Stomach (tissue), 9 donors: Measurements from ENCODE around the gene RCAN1. TPM values are rescaled to one million over a fixed set of nuclear protein-coding genes. Genes with fewer than 3 reads are reported as not detected.
A peak's percentile ranks its signal among the peaks of the same experiment; 100 is the strongest.

Source experiments
- DNase-seq, 2 donors: peaks; one replicate each; pipeline versions ENCODE4 v3.0.0 to v3.0.0-alpha.2; 2013 to 2019
- H3K27ac ChIP-seq, 5 donors: fragments of 200-600 bp in 4 of 5; sonication (generic) in 4 of 5; one replicate each; pipeline ENCODE4 v1.5.1; 2013 to 2019; ENCODE audit warnings: mild to moderate bottlenecking in 1 of 5, moderate library complexity in 1 of 5
- H3K27me3 ChIP-seq, 3 donors: fragments of 200-600 bp; sonication (generic); one replicate each; pipeline ENCODE4 v1.5.1; 2017 to 2019; ENCODE audit warnings: mixed run types in 1 of 3
- H3K36me3 ChIP-seq, 4 donors: fragments of 200-600 bp; sonication (generic); 1 replicate in 3 of 4; 2 replicates in 1 of 4; pipeline ENCODE4 v1.5.1; 2016 to 2019
- H3K4me1 ChIP-seq, 4 donors: fragments of 200-600 bp; sonication (generic); one replicate each; pipeline ENCODE4 v1.5.1; 2016 to 2019
- H3K4me3 ChIP-seq, 4 donors: fragments of 200-600 bp; sonication (generic) in 3 of 4; one replicate each; pipeline ENCODE4 v1.5.1; 2016 to 2019; ENCODE audit warnings: mild to moderate bottlenecking in 1 of 4
- H3K9me3 ChIP-seq, 4 donors: fragments of 200-600 bp; sonication (generic); one replicate each; pipeline ENCODE4 v1.5.1; 2016 to 2019
- CTCF ChIP-seq, 7 experiments: fragments of 450-650 bp in 4 of 7; fragments of 200-600 bp in 3 of 7; sonication (generic) in 3 of 7; IDR thresholded peaks; one replicate each; pipeline ENCODE4 v1.5.1; 2016 to 2019; ENCODE audit warnings: antibody characterized with exemption in 7 of 7, control low read depth in 2 of 7, mild to moderate bottlenecking in 1 of 7
- EP300 ChIP-seq: sonication (generic); formaldehyde crosslinking; IDR thresholded peaks from one replicate; pipeline ENCODE4 v1.6.1; 2017; ENCODE audit warnings: antibody characterized with exemption
- POLR2A ChIP-seq, 4 donors: fragments of 450-650 bp; IDR thresholded peaks; one replicate each; pipeline ENCODE4 v1.6.1; 2016; ENCODE audit warnings: antibody characterized with exemption in 4 of 4, control low read depth in 2 of 4, mild to moderate bottlenecking in 1 of 4, moderate library complexity in 1 of 4
- POLR2AphosphoS5 ChIP-seq, 3 donors: sonication (generic); formaldehyde crosslinking; IDR thresholded peaks; one replicate each; pipeline ENCODE4 v1.6.1; 2016; ENCODE audit warnings: antibody characterized with exemption in 3 of 3
- WGBS, 5 donors: extraction: QIAGEN DNeasy Blood & Tissue Kit in 3 of 5; methylation state at CpG; one replicate each; pipeline versions ENCODE4 v1.1.5 to v1.1.7; 2013 to 2018; 5-methylcytosine and 5-hydroxymethylcytosine counted together
- intact Hi-C: fragments of 100-400 bp; cut with DNase I; formaldehyde crosslinking; loops from one replicate; pipeline ENCODE4 v1.15.1; 2023; ENCODE audit warnings: low total_unique reads
- polyA plus RNA-seq, 3 donors: library from polyadenylated mRNA; stranded (reverse); fragments of 200-250 nt; gene quantifications; one replicate each; pipeline ENCODE4 v1.2.3, GENCODE V29; 2013
- total RNA-seq, 5 donors: library from RNA; depleted of rRNA; stranded (reverse); fragments of >200 nt; gene quantifications; one replicate each; pipeline versions ENCODE4 v1.1.0 to v1.2.3, GENCODE V29; 2014 to 2016
- donor health status: healthy with polysubstance abuse.
- donor health status: Bipolar disorder and iron deficiency.
- donor health status: healthy.

Gene RCAN1
- total and polyA plus RNA-seq, 8 donors: 15.6 to 85.7 (median 31.5) TPM

- intact Hi-C loops: no loop called here
- peaks cover 34 to 75% (median 53%) of the 10 kb centered on the region in 4 donors for H3K4me1 ChIP-seq
These were observed 21.5 kb downstream of the RCAN1 start for GRCh38 chr21:34593423-34593822.

GRCh38 chr21:34592120-34592955, 22.6 kb downstream of the RCAN1 start:
- H3K27ac ChIP-seq: peak overlapping the region; percentile 51 to 86 (median 73)
- 24 to 33% (median 25%) methylated on average over 17 of the region's 17 CpGs for WGBS, 5 donors
- no peaks in the 10 kb centered on the region for H3K36me3 ChIP-seq
- DNase-seq: peak; percentile 74 to 75
- no peaks in the 10 kb centered on the region for H3K9me3 ChIP-seq
- no peaks in the 10 kb centered on the region for H3K27me3 ChIP-seq
- intact Hi-C loops: no loop called here
- peaks cover 34 to 74% (median 53%) of the 10 kb centered on the region in 4 donors for H3K4me1 ChIP-seq
- TF ChIP-seq CTCF (IDR thresholded peaks at IDR 0.05) (no peak), POLR2AphosphoS5 (IDR thresholded peaks at IDR 0.05) (peak; percentile 32 to 49 (median 49)), POLR2A (IDR thresholded peaks at IDR 0.05) (no peak)
- peak overlapping the region; percentile 1 to 28 (median 12) for H3K4me3 ChIP-seq

More at GRCh38 chr21:34593423-34593822, 21.5 kb downstream of the RCAN1 start:
- no peaks in the 10 kb centered on the region for H3K27me3 ChIP-seq
- DNase-seq: peak in 1 of 2 donors; percentile 52
- H3K27ac ChIP-seq: peak overlapping the region in 4 of 5 donors; percentile 33 to 75 (median 56)
- H3K36me3 ChIP-seq: no peaks in the 10 kb centered on the region
- 36 to 65% (median 44%) methylated on average over 5 of the region's 5 CpGs for WGBS, 5 donors
- no peaks in the 10 kb centered on the region for H3K9me3 ChIP-seq
- H3K4me3 ChIP-seq: no peak overlapping the region
- no peak for TF ChIP-seq POLR2AphosphoS5 (IDR thresholded peaks at IDR 0.05)
- no peak for TF ChIP-seq CTCF (IDR thresholded peaks at IDR 0.05)
- TF ChIP-seq POLR2A (IDR thresholded peaks at IDR 0.05): no peak
- no peak for TF ChIP-seq EP300

GRCh38 chr21:34590520-34590919, 24.4 kb downstream of the RCAN1 start:
- TF ChIP-seq CTCF (IDR thresholded peaks at IDR 0.05) (no peak), POLR2A (IDR thresholded peaks at IDR 0.05) (no peak), EP300 (no peak), POLR2AphosphoS5 (IDR thresholded peaks at IDR 0.05) (no peak)
- intact Hi-C loops: no loop called here

GRCh38 chr21:34589511-34590282, 25.2 kb downstream of the RCAN1 start:
- Histone ChIP-seq H3K27me3 (no peaks in the 10 kb centered on the region), H3K9me3 (no peaks in the 10 kb centered on the region), H3K4me3 (no peak overlapping the region), H3K27ac (peak overlapping the region in 1 of 5 donors; percentile 24), H3K4me1 (peaks cover 30 to 49% (median 36%) of the 10 kb centered on the region in 4 donors), H3K36me3 (no peaks in the 10 kb centered on the region)
- TF ChIP-seq CTCF (IDR thresholded peaks at IDR 0.05): no peak
- no peak for TF ChIP-seq POLR2A (IDR thresholded peaks at IDR 0.05)
- TF ChIP-seq EP300: no peak
- TF ChIP-seq POLR2AphosphoS5 (IDR thresholded peaks at IDR 0.05): no peak
- no peak for DNase-seq
- 90 to 93% (median 92%) methylated on average over 9 of the region's 9 CpGs for WGBS, 5 donors
- intact Hi-C loops: no loop called here

More at GRCh38 chr21:34590520-34590919, 24.4 kb downstream of the RCAN1 start:
- H3K4me1 ChIP-seq: peaks cover 32 to 57% (median 42%) of the 10 kb centered on the region in 4 donors
- H3K36me3 ChIP-seq: no peaks in the 10 kb centered on the region
- no peaks in the 10 kb centered on the region for H3K27me3 ChIP-seq
- WGBS, 5 donors: 83 to 100% (median 94%) methylated on average over 1 of the region's 1 CpG
- H3K27ac ChIP-seq: peak overlapping the region in 1 of 5 donors; percentile 15
- no peaks in the 10 kb centered on the region for H3K9me3 ChIP-seq
- no peak for DNase-seq
- H3K4me3 ChIP-seq: no peak overlapping the region
